ENCODE measurements around the gene CCL25. TPM values are rescaled to one million over a fixed set of nuclear protein-coding genes. Genes with fewer than 3 reads are reported as not detected.

CCL25 gene
- total and polyA plus RNA-seq, 8 donors: 5.1 TPM; not detected in 7

DNA sequence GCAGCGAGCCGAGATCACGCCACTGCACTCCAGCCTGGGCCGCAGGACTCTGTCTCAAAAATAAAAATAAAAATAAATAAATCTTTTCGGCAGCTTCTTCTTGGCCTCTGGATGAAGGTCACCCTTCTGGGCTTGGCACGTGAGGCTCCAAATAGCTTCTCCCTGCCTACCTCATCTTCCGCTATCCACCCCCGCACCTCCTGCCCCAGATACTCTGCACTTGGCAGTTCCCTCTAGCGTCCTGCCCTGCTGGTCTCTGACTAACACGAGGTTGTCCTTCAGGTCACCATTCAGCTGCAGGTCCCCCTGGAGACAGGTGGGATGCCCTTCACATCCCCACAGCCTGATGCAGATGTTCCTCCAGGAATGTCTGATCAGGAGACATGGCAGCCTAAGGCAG lies 8.5 kb upstream of the CCL25 start:
- H3K4me1 ChIP-seq: no peaks in the 10 kb centered on the region
- H3K4me3 ChIP-seq: no peak overlapping the region
- TF ChIP-seq POLR2AphosphoS5 (IDR thresholded peaks at IDR 0.05): no peak
- TF ChIP-seq POLR2A (IDR thresholded peaks at IDR 0.05): no peak
- no peak for TF ChIP-seq EP300 (IDR thresholded peaks at IDR 0.05)
- TF ChIP-seq, protein P1, sequence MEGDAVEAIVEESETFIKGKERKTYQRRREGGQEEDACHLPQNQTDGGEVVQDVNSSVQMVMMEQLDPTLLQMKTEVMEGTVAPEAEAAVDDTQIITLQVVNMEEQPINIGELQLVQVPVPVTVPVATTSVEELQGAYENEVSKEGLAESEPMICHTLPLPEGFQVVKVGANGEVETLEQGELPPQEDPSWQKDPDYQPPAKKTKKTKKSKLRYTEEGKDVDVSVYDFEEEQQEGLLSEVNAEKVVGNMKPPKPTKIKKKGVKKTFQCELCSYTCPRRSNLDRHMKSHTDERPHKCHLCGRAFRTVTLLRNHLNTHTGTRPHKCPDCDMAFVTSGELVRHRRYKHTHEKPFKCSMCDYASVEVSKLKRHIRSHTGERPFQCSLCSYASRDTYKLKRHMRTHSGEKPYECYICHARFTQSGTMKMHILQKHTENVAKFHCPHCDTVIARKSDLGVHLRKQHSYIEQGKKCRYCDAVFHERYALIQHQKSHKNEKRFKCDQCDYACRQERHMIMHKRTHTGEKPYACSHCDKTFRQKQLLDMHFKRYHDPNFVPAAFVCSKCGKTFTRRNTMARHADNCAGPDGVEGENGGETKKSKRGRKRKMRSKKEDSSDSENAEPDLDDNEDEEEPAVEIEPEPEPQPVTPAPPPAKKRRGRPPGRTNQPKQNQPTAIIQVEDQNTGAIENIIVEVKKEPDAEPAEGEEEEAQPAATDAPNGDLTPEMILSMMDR (IDR thresholded peaks at IDR 0.05): no peak
- DNase-seq: no peak
- peaks cover 0 to 26% (median 0%) of the 10 kb centered on the region in 3 donors for H3K27me3 ChIP-seq
- H3K36me3 ChIP-seq: no peaks in the 10 kb centered on the region
- intact Hi-C loops (cut with DNase I; ENCODE audit: low total_unique reads): no loop called here
- H3K9me3 ChIP-seq: no peaks in the 10 kb centered on the region
- 76 to 87% (median 85%) methylated on average over 10 of the region's 10 CpGs for WGBS, 5 donors
- no peak overlapping the region for H3K27ac ChIP-seq

GRCh38 chr19:8045872-8046568 lies 6.5 kb upstream of the CCL25 start:
- Histone ChIP-seq H3K9me3 (no peaks in the 10 kb centered on the region), H3K4me1 (peaks cover 6 to 12% (median 9%) of the 10 kb centered on the region in 4 donors), H3K27ac (no peak overlapping the region), H3K27me3 (peaks cover 0 to 32% (median 7%) of the 10 kb centered on the region in 3 donors), H3K36me3 (no peaks in the 10 kb centered on the region), H3K4me3 (no peak overlapping the region)
- TF ChIP-seq EP300 (IDR thresholded peaks at IDR 0.05) (no peak), POLR2A (IDR thresholded peaks at IDR 0.05) (no peak), POLR2AphosphoS5 (IDR thresholded peaks at IDR 0.05) (no peak)
- TF ChIP-seq, protein P1 (IDR thresholded peaks at IDR 0.05): no peak
- 67 to 86% (median 73%) methylated on average over 8 to 10 of the region's 10 CpGs for WGBS, 5 donors
- no peak for DNase-seq
- intact Hi-C loops (cut with DNase I; ENCODE audit: low total_unique reads): no loop called here

GRCh38 chr19:8046569-8047165 lies 5.9 kb upstream of the CCL25 start:
- H3K4me1 ChIP-seq: peaks cover 6 to 13% (median 9%) of the 10 kb centered on the region in 4 donors
- no peak overlapping the region for H3K27ac ChIP-seq
- no peaks in the 10 kb centered on the region for H3K36me3 ChIP-seq
- TF ChIP-seq, protein P1 (IDR thresholded peaks at IDR 0.05): no peak
- TF ChIP-seq POLR2A (IDR thresholded peaks at IDR 0.05) (no peak), POLR2AphosphoS5 (IDR thresholded peaks at IDR 0.05) (no peak), EP300 (IDR thresholded peaks at IDR 0.05) (no peak)
- DNase-seq: no peak
- WGBS, 5 donors: 42 to 69% (median 59%) methylated on average over 2 to 3 of the region's 3 CpGs
- intact Hi-C loops (cut with DNase I; ENCODE audit: low total_unique reads): no loop called here
- no peak overlapping the region for H3K4me3 ChIP-seq
- no peaks in the 10 kb centered on the region for H3K9me3 ChIP-seq
- peaks cover 0 to 30% (median 7%) of the 10 kb centered on the region in 3 donors for H3K27me3 ChIP-seq

DNA sequence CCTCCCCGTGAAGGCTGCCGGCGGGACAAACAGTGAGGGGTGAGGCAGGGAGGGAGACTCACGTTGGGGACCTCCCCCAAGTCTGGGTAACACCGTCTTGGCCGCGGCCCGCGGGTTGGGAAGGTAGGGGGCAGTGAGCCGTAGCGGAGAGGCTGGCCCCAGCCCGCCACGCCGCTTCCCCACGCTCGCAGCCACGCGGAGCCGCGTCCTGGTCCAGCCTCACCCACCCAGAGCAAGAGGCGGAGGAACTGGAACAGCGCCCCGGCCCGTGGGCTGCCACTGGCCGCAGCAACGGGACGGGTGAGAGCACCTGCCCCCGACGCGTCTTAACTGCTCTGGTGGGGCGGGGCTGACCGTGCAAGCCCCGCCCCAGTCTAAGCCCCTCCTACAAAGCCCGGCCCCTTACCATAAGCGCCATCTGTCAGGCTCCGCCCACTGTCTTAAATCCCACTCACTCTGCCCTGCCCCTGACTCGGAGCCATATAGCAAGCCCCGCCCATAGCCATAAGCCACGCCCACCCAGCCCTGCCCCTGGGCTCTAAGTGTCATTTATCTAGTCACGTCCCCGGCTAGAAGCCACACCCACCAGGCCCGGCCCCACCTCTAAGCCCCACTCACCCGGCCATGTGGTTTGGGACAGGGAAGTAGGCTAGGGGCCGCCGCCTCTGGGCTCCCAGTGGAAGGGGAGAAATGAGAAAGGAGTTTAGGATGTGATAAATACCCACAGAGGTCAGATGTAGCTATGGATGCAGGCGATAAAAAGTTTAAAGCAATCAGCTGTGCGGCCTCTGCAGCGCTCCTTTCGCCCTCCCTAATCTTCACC lies 2.1 kb upstream of the CCL25 start:
- Histone ChIP-seq H3K27me3 (peaks cover 0 to 30% (median 7%) of the 10 kb centered on the region in 3 donors), H3K4me1 (peaks cover 6 to 13% (median 9%) of the 10 kb centered on the region in 4 donors), H3K27ac (no peak overlapping the region), H3K36me3 (no peaks in the 10 kb centered on the region), H3K9me3 (no peaks in the 10 kb centered on the region), H3K4me3 (peak overlapping the region; percentile 29 to 42 (median 38))
- WGBS, 5 donors: 5 to 17% (median 7%) methylated on average over 23 to 49 of the region's 49 CpGs
- intact Hi-C loops (cut with DNase I; ENCODE audit: low total_unique reads): no loop called here
- TF ChIP-seq, protein P1 (IDR thresholded peaks at IDR 0.05): no peak
- TF ChIP-seq EP300 (IDR thresholded peaks at IDR 0.05) (no peak), POLR2A (IDR thresholded peaks at IDR 0.05) (no peak), POLR2AphosphoS5 (IDR thresholded peaks at IDR 0.05) (no peak)
- DNase-seq: peak; percentile 75 to 96

Measured in stomach (tissue), 9 donors.